Lower leg skin (tissue), 3 donors: ENCODE measurements around the gene AGAP6.
"Not testable (repeated sequence)": the region's sequence is repeated elsewhere in the genome, so short reads cannot be mapped to it uniquely, and the experiment has no call there.

ENCODE experiments used
- POLR2A ChIP-seq, 2 donors: fragments of 450-650 bp; IDR thresholded peaks; one replicate each; pipeline ENCODE4 v1.6.1; 2016 to 2017; ENCODE audit warnings: antibody characterized with exemption in 2 of 2, mild to moderate bottlenecking in 1 of 2, moderate library complexity in 1 of 2
- TF ChIP-seq, protein P1 (sequence below), 3 donors: fragments of 450-650 bp; IDR thresholded peaks; one replicate each; pipeline ENCODE4 v1.5.1; 2016; ENCODE audit warnings: antibody characterized with exemption in 3 of 3, mild to moderate bottlenecking in 3 of 3, moderate library complexity in 2 of 3

DNA sequence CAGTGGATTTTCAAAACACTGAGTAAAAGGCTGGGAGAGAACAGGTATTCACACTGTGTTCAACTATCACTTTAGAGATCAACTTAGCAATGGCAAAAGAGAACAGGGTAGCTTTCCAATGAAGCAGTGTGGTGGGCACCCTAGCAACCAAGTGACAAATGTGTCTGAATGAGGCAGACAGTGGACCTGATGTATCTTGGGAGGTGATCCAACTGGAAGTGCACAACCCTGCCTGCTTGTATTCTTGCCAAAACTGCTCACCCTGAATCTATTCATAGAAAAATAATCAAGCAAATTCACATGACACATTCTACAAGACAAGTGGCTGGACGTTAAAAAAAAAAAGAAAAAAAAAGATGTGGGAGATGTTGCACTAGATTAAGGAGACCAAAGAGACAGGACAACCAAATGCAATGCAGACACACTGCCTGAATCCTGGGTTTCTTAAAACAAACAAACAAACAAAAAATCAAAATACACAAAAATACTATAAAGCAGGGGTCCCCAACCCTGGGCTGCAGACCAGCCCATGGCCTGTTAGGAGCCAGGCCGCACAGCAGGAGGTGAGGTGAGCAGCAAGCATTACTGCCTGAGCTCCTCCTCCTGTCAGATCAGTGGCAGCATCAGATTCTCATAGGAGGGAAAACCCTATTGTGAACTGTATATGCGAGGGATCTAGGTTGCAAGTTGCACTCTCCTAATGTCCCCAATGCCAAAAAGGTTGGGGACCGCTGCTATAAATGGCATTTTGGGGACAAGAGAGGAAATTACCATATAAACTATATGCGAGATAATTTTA is 67.5 kb downstream of the AGAP6 start:
- TF ChIP-seq, protein P1, sequence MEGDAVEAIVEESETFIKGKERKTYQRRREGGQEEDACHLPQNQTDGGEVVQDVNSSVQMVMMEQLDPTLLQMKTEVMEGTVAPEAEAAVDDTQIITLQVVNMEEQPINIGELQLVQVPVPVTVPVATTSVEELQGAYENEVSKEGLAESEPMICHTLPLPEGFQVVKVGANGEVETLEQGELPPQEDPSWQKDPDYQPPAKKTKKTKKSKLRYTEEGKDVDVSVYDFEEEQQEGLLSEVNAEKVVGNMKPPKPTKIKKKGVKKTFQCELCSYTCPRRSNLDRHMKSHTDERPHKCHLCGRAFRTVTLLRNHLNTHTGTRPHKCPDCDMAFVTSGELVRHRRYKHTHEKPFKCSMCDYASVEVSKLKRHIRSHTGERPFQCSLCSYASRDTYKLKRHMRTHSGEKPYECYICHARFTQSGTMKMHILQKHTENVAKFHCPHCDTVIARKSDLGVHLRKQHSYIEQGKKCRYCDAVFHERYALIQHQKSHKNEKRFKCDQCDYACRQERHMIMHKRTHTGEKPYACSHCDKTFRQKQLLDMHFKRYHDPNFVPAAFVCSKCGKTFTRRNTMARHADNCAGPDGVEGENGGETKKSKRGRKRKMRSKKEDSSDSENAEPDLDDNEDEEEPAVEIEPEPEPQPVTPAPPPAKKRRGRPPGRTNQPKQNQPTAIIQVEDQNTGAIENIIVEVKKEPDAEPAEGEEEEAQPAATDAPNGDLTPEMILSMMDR (IDR thresholded peaks at IDR 0.05) = not testable (repeated sequence)
- TF ChIP-seq POLR2A (IDR thresholded peaks at IDR 0.05) = not testable (repeated sequence)
